Muscle layer of colon (tissue), 2 donors: Measurements from ENCODE around the gene BACH2.

Source experiments
- H3K27ac ChIP-seq: one replicate; pipeline ENCODE4 v1.7.0; 2013; ENCODE audit warnings: low read depth, mild to moderate bottlenecking, low read length, moderate library complexity
- H3K27me3 ChIP-seq, 2 donors: one replicate each; pipeline ENCODE4 v1.7.0; 2013; ENCODE audit warnings: low read length in 2 of 2, mild to moderate bottlenecking in 2 of 2; ENCODE audit not compliant: insufficient read depth in 2 of 2, control insufficient read depth in 1 of 2
- H3K36me3 ChIP-seq: one replicate; pipeline ENCODE4 v1.7.0; 2013; ENCODE audit warnings: mild to moderate bottlenecking, low read length; ENCODE audit not compliant: insufficient read depth
- H3K4me1 ChIP-seq: one replicate; pipeline ENCODE4 v1.7.0; 2013; ENCODE audit warnings: mild to moderate bottlenecking, low read length; ENCODE audit not compliant: insufficient read depth
- H3K4me3 ChIP-seq, 2 donors: one replicate each; pipeline ENCODE4 v1.7.0; 2013; ENCODE audit warnings: low read length in 2 of 2, low read depth in 1 of 2, mild to moderate bottlenecking in 1 of 2, moderate library complexity in 1 of 2
- H3K9ac ChIP-seq: one replicate; pipeline ENCODE4 v1.7.0; 2013; ENCODE audit warnings: low read length
- H3K9me3 ChIP-seq: one replicate; pipeline ENCODE4 v1.7.0; 2013; ENCODE audit warnings: mild to moderate bottlenecking, low read length
- donor health status: abdominal sarcoma.
- donor health status: Adenocarcinoma of cecum.

The BACH2 gene

DNA sequence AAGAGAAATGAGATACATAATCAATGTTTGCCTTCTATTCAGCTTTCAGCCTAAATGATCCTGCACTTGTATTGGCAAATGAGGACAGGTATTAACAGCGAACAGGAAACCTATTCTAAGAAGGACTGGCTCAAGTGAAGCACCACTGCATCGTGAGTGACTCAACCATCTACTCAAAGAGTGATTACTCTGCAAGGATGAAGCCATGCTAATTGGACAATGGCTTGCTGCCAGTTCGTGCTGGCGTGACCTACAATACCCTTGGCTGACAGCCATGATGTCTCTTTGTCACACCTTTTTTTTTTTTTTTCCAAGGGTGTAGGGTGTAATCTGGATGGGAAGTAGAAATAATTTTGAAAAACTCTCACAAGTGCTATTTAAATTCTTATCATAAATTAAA lies 297.5 kb downstream of the BACH2 start:
- Histone ChIP-seq H3K9ac (no peak overlapping the region), H3K36me3 (no peaks in the 10 kb centered on the region), H3K4me3 (no peak overlapping the region), H3K27ac (no peak overlapping the region), H3K27me3 (no peaks in the 10 kb centered on the region), H3K4me1 (no peaks in the 10 kb centered on the region), H3K9me3 (no peaks in the 10 kb centered on the region)

- no peaks in the 10 kb centered on the region for H3K9me3 ChIP-seq
- H3K9ac ChIP-seq = no peak overlapping the region
- H3K27me3 ChIP-seq = no peaks in the 10 kb centered on the region
- H3K36me3 ChIP-seq = no peaks in the 10 kb centered on the region
- no peaks in the 10 kb centered on the region for H3K4me1 ChIP-seq
- H3K4me3 ChIP-seq = no peak overlapping the region
- H3K27ac ChIP-seq = no peak overlapping the region
Measured at GRCh38 chr6:89997456-89998445, 298.9 kb downstream of the BACH2 start.

GRCh38 chr6:89993411-89993810 lies 303.2 kb downstream of the BACH2 start:
- Histone ChIP-seq H3K9ac (no peak overlapping the region), H3K4me3 (no peak overlapping the region), H3K27ac (no peak overlapping the region), H3K27me3 (no peaks in the 10 kb centered on the region), H3K9me3 (no peaks in the 10 kb centered on the region), H3K36me3 (no peaks in the 10 kb centered on the region), H3K4me1 (no peaks in the 10 kb centered on the region)

DNA sequence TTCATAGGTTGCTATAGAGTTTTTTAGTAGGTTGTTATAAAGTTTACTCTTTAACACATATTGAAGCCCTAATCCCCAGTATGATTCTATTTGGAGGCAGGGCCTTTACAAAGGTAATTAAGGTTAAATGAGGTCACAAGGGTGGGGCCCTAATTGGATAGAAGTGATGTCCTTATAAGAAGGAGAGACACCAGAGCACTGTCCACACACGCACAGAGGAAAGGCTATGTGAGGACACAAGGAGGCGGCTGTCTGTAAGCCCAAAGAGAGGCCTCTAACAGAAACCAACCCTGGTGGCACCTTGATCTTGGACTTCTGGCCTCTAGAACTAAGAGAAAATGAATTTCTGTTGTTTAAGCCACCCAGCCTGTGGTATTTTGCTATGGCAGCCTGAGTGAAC lies 303.8 kb downstream of the BACH2 start:
- Histone ChIP-seq H3K4me1 (no peaks in the 10 kb centered on the region), H3K36me3 (no peaks in the 10 kb centered on the region), H3K27me3 (no peaks in the 10 kb centered on the region), H3K9ac (no peak overlapping the region), H3K27ac (no peak overlapping the region), H3K9me3 (no peaks in the 10 kb centered on the region), H3K4me3 (no peak overlapping the region)

- Histone ChIP-seq H3K36me3 (no peaks in the 10 kb centered on the region), H3K27me3 (no peaks in the 10 kb centered on the region), H3K9ac (no peak overlapping the region), H3K27ac (no peak overlapping the region), H3K4me3 (no peak overlapping the region), H3K4me1 (no peaks in the 10 kb centered on the region), H3K9me3 (no peaks in the 10 kb centered on the region)
Measured at GRCh38 chr6:89989742-89990141, 306.9 kb downstream of the BACH2 start.

DNA sequence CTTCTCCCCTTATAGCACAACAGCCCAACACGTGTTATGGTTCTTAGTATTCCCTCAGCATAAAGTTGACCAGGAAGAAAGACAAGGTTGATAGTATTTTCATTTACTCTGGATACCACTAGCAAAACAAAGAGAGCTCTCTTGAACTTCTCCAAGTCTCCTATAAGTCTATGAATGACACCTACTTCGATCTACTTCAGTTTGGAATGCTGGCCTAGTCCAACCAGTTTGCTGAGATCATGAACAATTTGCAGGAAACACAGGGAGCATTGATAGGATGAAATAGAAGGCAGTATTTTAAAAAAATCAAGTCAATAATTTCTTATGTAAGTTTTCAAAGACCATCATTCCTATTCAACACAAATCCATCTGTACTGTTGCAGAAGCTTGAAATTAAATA lies 308.8 kb downstream of the BACH2 start:
- no peak overlapping the region for H3K27ac ChIP-seq
- H3K9ac ChIP-seq = no peak overlapping the region
- H3K4me3 ChIP-seq = no peak overlapping the region
- H3K27me3 ChIP-seq = no peaks in the 10 kb centered on the region
- H3K9me3 ChIP-seq = no peaks in the 10 kb centered on the region
- no peaks in the 10 kb centered on the region for H3K36me3 ChIP-seq
- no peaks in the 10 kb centered on the region for H3K4me1 ChIP-seq

- Histone ChIP-seq H3K4me3 (no peak overlapping the region), H3K27me3 (no peaks in the 10 kb centered on the region), H3K27ac (no peak overlapping the region), H3K9ac (no peak overlapping the region), H3K36me3 (no peaks in the 10 kb centered on the region), H3K9me3 (no peaks in the 10 kb centered on the region), H3K4me1 (no peaks in the 10 kb centered on the region)
Measured at GRCh38 chr6:89987140-89987539, 309.5 kb downstream of the BACH2 start.

DNA sequence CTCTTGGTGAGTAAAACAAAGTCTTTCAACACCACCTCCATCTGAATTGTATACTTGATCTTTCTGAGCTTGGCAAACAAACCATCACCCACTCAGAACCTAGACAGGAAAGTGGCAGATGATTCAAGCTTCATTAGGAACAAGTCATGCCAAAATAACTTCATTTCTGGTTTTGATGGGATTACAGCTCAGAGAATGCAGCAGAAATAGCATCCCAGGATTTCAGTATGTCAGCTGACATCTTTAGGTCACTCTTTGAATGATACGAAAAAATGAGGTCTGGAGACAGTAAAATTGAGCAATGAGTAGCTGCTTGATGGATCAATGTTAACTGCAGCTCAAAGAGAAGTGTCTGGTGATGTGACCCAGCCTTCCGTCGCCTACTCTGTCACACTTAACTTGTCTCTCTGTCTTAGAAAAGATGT lies 310.0 kb downstream of the BACH2 start:
- H3K36me3 ChIP-seq = no peaks in the 10 kb centered on the region
- H3K27me3 ChIP-seq = no peaks in the 10 kb centered on the region
- H3K4me1 ChIP-seq = no peaks in the 10 kb centered on the region
- no peak overlapping the region for H3K4me3 ChIP-seq
- H3K9me3 ChIP-seq = no peaks in the 10 kb centered on the region
- no peak overlapping the region for H3K9ac ChIP-seq
- H3K27ac ChIP-seq = no peak overlapping the region

DNA sequence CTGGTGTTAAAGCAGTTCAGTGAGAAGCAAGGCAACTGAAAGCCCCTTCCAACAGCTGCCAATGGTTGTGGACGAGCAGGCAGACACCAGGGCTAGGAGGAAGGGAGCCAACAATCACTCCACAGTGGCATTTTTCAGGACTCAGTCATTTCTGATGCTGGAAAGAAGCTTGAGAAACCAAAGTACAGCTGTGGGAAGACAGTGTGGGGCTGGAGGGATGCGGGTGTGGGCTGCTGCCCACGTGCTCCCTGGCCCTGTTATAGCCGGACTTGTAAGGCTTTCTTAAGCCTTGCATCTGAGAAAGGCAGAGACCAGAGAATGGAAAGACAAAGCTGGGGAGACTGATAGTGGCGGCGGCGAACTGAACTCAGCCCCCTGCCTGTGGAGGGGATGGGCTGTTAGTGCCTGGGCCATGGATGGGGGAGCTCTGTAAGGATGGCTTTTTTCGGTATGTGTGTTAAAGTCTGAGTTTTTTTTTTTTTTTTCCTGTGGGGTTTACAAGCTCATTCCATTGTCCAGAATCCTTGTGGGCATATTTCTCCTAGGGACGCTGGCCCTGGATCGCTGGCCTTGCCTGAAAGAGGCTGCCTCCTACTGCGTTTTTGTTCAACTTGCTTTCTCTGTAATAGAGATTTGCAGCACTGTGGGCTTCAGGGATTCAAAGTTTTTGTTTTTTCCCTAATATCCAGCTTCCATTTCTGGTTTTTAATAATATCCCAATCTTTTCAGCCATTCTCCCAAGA lies 310.7 kb downstream of the BACH2 start:
- Histone ChIP-seq H3K9me3 (no peaks in the 10 kb centered on the region), H3K27me3 (no peaks in the 10 kb centered on the region), H3K27ac (no peak overlapping the region), H3K4me1 (no peaks in the 10 kb centered on the region), H3K9ac (no peak overlapping the region), H3K36me3 (no peaks in the 10 kb centered on the region), H3K4me3 (no peak overlapping the region)

DNA sequence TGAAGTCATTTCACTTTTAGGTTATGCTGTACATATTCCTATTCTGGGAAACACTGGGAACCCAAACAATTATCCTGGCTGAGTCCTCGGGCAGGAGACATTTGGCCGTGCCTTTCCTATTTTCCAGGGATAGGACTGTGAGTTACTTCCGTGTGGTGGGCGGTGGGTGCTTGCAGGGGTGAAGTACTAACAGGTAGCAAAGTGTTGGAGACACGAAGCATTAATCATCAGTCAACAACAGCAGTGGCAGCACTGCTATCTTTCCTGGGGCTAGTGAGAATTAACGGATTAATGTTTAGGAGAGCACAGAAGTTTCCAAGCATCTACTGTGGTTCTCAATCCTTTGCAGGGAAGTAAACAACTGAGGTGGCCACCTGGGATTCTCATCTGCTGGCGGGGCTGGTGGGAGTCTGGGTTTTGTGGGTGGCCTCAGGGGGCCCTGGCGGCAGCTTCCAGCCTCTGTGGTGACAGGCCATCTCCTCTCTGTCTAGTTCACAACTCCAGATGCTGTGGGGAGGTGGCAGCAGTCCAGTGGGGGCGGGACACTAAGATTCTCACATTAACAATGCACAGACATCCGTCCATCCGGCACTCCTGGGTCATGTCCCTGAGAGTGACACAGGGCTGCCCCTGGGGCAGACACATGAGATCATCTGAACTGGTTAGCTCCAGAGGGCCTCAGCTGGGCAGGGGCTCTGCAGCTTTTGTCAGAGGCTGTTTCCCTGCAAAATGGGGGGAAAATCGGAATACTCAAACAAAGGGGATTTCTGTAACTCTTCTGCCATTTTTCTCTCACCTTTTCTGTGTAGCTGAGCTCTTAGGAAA lies 311.5 kb downstream of the BACH2 start:
- no peaks in the 10 kb centered on the region for H3K27me3 ChIP-seq
- H3K27ac ChIP-seq = no peak overlapping the region
- no peaks in the 10 kb centered on the region for H3K9me3 ChIP-seq
- H3K4me1 ChIP-seq = no peaks in the 10 kb centered on the region
- no peaks in the 10 kb centered on the region for H3K36me3 ChIP-seq
- no peak overlapping the region for H3K4me3 ChIP-seq
- H3K9ac ChIP-seq = no peak overlapping the region

DNA sequence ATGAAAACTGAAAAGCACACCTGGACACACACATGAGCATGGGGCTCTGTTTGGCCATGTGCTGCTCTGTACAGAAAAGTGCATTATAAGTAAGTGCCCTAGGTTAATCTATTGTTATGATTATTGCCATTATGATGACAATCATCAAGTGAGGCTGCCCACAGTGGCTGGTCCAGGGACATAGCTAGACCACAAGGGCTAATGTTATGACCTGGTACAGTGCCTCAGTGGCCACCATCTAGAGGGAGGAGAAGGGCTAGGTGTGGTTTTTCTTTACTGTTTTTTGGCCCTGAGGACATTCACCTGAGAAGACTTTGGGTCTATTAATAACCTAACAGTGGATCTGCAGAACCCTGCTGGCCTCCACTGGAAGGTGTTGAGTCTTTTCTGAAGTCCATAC lies 316.3 kb downstream of the BACH2 start:
- Histone ChIP-seq H3K36me3 (no peaks in the 10 kb centered on the region), H3K9ac (no peak overlapping the region), H3K27ac (no peak overlapping the region), H3K4me3 (no peak overlapping the region), H3K4me1 (no peaks in the 10 kb centered on the region), H3K27me3 (no peaks in the 10 kb centered on the region), H3K9me3 (no peaks in the 10 kb centered on the region)
